Fibroblast of skin of left quadriceps (primary cell): ENCODE measurements around the gene RYR2.

Experiments
- DNase-seq, 2 experiments: peaks; one replicate each; pipeline ENCODE4 v3.0.0-alpha.2; 2013; ENCODE audit warnings: low read depth in 2 of 2

The RYR2 gene

GRCh38 chr1:237041795-237042525 lies at the start of gene RYR2:
RYR2 (plus strand) TSS chr1:237042184; CDS start chr1:237042522, 338 bp downstream.
- no peak for DNase-seq

GRCh38 chr1:236992449-236992848 lies 49.5 kb upstream of the RYR2 start:
- DNase-seq: no peak

- DNase-seq: no peak
These were observed 47.5 kb upstream of the RYR2 start for GRCh38 chr1:236994450-236994849.

- no peak for DNase-seq
These were observed 44.6 kb upstream of the RYR2 start for GRCh38 chr1:236997361-236997760.

GRCh38 chr1:236997882-236998281 lies 44.1 kb upstream of the RYR2 start:
- no peak for DNase-seq

- no peak for DNase-seq
These were observed 43.4 kb upstream of the RYR2 start for GRCh38 chr1:236998546-236998945.

- no peak for DNase-seq
These were observed 41.8 kb upstream of the RYR2 start for GRCh38 chr1:237000191-237000590.

DNA sequence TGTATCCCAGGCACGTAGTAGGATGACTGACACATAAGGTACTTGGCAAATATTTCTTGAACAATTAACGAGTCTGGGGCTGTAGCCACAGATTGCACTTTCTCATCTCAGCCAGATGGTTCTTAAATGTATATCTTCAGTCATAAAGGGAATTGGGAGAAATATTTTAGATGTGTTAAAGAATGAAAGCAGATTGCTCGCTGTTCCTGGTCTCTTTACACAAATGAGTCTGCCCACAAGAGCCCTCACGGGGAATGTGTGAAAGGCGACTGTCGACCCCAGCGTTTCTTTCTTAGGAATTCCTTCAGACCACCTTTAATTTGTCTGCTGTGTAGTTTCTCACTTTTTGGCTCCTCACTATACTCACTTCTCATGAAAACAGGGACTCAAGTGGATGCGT lies 38.5 kb upstream of the RYR2 start:
- DNase-seq: no peak

- DNase-seq: no peak
These were observed 37.9 kb upstream of the RYR2 start, which contains the start of gene MT1HL1 for GRCh38 chr1:237004116-237004515. MT1HL1 (minus strand) TSS chr1:237004441; CDS start chr1:237004372, 69 bp downstream.

DNA sequence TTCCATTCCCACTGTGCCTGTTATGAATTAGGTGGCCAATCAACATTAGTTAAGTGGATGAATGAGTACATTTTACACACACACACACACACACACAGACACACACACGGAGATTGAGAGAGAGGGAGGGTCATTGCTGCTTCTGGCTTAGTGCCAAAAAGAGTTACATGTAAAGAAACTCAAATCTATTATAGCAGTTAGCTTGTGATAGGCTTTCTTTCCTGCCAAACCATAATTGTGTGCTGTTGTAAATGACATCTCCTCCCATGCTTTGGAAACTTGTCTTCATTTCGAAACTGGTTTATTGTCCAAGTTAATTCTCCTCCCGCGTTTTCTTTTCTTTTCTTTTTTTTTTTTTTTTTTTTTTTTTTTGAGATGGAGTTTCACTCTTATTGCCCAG lies 36.3 kb upstream of the RYR2 start:
- DNase-seq: no peak

DNA sequence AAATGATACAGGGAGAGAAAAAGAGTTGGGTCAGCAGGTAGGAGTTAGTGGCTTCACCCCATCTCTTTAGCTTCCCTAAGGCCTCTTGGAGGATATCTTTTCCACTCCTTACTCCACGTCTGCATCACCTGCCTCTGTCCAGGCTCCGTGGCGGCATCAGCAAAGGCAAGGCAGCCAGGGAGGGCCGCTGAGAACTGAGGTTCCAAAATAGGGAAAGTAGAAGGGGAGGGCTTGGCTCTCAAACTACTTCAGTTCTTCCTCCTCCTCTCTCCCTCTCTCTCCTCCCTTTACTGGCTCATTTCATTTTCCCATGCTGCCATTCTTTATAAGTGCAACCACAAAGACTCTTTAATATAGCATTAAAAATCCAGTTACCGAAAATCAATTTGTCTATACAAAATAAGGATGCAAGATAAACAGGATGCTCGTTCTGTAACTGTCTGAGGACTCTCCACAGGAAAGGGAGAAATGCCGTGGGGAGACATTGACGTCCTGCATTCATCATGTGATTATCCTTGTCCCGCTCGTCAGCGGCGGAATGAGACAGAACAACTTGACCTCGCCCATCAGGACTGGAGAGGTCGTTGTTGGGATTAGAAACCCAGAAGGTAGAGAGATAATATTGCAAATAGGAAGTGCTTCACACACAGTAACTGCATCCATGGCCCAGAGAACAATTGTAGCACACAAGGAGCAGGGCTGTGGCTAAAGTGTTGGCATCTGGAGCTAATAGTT lies 34.7 kb upstream of the RYR2 start:
- no peak for DNase-seq

DNA sequence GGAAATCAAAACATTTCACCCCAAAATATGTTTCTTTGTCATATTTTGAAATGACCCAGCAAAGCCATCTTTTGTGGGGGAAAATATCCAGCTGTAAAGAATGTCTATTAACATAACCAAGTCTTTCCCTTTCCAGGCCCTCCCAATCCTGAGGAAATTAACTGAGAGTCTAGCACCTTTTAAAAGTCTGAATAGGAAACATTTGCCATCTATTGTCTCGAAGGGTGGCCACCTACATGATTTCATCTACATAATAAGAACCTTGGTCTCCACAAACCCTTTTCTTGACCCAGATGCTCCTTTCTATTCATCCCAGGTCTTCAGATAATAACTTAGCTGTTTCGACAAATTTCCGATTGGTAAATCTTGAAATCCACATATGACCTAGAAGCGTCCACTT lies 32.4 kb upstream of the RYR2 start:
- no peak for DNase-seq

DNA sequence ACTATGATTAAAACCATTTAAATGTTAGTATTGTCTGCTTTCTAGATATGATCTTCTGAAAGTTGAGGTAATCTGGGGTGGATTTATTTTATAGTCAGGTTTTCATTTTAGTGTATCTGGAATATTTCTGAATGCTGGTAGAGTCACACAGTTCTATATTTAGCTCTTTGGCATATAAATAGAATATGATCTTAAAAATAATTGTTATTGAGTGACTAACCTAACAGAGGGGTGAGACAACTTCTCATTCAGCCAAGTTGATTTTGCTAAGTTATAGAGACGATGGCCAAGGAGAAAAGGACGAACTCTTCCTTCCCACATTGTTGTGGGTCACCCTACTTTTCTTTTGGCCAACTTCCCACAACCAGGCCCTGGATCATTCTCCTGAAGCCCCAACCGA lies 30.6 kb upstream of the RYR2 start:
- no peak for DNase-seq

DNA sequence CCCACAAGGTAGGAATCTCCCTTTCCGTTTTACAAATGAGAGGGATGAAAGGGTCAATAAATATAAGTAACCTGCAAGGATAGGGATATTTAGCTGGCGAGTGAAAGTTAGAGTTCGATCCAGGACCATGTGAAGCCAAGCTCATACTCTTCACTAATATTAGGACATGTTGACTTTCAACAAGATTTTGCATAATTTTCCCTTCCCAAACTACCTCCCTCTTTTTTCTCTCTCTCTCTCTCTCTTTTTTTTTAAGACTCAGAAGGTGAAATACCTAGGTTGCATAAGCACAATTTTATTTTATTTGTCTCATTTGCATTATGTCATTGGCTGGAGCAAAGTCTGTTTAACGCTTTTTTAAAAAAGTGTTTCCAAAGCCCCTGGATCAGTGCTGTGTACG lies 29.6 kb upstream of the RYR2 start:
- no peak for DNase-seq

DNA sequence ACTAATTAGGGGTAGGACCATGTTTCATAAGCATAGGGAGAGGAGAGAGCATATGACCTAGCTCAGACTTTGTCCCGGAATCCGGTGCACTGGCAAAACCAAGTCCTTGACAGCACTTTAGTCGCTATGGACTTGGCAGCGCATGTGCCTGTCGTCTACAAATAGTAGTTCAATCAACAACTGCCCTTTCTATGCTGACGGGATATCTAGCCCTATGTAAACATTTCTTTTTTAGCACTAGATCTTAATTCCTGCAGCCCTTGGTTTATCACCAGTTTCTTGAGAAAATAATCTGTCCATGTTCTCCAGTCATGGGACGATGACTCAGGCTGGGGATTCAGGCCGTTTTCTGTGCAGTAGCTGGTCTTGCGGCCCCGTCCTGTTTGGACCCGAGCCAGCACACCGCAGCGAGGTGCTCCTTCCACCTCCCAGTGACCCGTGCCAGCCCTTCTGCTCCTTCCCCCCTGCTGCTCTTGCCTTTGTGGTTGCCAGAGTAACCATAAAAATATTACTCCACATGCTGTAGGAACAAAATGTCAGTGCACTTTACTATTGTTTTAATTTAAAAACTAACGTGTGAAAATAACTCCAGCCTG lies 29.1 kb upstream of the RYR2 start:
- no peak for DNase-seq

DNA sequence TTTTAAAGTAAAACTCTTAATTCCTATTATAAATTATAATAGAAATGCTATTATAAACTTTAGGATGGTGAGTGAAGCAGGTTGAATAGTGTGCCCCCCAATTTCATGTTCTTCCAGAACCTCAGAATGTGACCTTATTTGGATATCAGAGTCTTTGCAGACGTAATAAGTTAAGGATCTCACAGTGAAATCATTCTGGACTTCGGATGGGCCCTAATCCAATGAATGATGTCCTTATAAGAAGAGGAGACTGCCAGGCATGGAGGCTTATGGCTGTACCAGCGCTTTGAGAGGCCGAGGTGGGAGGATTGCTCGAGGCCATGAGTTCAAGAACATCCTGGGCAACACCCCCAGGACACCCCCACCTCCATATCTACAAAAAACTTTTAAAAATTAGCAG lies 28.4 kb upstream of the RYR2 start:
- no peak for DNase-seq

- no peak for DNase-seq
These were observed 25.4 kb upstream of the RYR2 start for GRCh38 chr1:237016626-237017025.

GRCh38 chr1:237018896-237019295 lies 23.1 kb upstream of the RYR2 start:
- no peak for DNase-seq

GRCh38 chr1:237025358-237026074 lies 16.5 kb upstream of the RYR2 start:
- DNase-seq: no peak

GRCh38 chr1:237029240-237029639 lies 12.7 kb upstream of the RYR2 start:
- no peak for DNase-seq

GRCh38 chr1:237029850-237030535 lies 12.0 kb upstream of the RYR2 start:
- no peak for DNase-seq

- no peak for DNase-seq
These were observed 10.5 kb upstream of the RYR2 start for GRCh38 chr1:237031480-237031879.
